ENCODE data around the gene VEGFD.
A peak's percentile ranks its signal among the peaks of the same experiment; 100 is the strongest.

The VEGFD gene

DNA sequence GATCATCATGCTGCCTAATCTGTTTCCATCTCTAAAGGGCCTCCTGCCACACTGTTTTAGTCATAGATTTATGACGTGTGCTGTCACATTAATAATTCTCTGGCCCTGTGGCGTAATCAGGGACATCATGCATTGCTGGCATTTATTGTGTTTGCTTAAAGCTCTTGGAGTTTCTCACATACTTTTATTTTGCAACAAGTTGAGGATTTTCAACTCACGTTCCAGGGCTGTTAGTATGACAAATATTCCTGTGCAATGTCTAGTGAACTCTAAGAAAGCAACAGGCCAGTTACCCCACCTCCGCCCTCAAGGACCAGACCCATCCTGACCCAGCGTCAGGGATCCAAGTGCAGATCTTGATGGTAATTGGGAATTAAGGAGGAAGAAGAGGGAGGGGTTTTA, 41.1 kb downstream of the VEGFD start:
- TF ChIP-seq, protein P1, sequence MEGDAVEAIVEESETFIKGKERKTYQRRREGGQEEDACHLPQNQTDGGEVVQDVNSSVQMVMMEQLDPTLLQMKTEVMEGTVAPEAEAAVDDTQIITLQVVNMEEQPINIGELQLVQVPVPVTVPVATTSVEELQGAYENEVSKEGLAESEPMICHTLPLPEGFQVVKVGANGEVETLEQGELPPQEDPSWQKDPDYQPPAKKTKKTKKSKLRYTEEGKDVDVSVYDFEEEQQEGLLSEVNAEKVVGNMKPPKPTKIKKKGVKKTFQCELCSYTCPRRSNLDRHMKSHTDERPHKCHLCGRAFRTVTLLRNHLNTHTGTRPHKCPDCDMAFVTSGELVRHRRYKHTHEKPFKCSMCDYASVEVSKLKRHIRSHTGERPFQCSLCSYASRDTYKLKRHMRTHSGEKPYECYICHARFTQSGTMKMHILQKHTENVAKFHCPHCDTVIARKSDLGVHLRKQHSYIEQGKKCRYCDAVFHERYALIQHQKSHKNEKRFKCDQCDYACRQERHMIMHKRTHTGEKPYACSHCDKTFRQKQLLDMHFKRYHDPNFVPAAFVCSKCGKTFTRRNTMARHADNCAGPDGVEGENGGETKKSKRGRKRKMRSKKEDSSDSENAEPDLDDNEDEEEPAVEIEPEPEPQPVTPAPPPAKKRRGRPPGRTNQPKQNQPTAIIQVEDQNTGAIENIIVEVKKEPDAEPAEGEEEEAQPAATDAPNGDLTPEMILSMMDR (conservative IDR thresholded peaks at IDR 0.05), result no peak
- 0 out of 2 replicates have a peak overlapping the region, but pooled peaks have one; percentile 5 for H3K27ac ChIP-seq

DNA sequence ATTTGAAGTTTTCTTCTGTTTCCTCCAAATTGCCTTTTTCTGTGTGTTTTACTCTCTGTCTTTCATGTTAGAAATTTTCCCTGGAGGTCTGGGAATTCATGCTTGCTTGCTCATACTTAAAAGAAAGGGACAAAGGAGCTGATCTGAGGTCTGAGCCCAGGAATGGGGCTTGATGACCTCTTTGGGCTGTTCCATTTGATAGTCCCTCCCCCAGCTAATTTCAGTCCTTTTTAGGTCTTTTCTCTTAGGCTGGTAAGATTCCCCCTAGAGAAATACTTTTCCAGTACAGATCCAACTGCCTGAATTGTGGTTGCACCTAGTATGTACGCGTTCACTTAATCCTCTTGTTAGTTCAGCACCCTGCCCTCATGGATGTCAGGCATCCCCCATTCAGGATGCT, 43.3 kb downstream of the VEGFD start:
- TF ChIP-seq, protein P1 (conservative IDR thresholded peaks at IDR 0.05), result no peak
- no peak overlapping the region for H3K27ac ChIP-seq

DNA sequence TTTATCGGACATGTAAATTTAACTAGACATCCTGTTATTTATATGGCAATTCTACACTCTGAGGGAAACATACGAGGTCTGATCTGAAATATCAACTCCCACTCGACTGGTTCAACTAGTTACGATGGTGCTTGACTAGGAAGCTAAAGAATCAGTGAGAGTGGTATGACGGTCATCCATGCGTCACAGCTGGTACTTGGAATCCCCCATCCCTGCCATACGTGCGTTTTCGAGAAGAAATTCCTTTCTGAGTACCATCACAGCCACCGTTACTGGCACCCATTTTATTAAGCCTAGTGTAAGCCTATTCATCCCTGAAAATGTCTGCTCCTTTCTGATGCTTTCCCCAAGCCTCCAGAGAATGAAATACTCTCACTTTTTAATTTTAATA, 48.2 kb downstream of the VEGFD start:
- H3K27ac ChIP-seq, result peak overlapping the region; percentile 84
- TF ChIP-seq, protein P1 (conservative IDR thresholded peaks at IDR 0.05), result no peak

- H3K27ac ChIP-seq, result peak within 1 kb of the TSS; percentile 84
- TF ChIP-seq, protein P1 (conservative IDR thresholded peaks at IDR 0.05), result no peak
Observed at GRCh38 chrX:15335135-15336022, 48.8 kb downstream of the VEGFD start, which contains the start of gene PIGA. Gene PIGA, minus strand, starts transcription at chrX:15335523. Its CDS starts 3,593 bp downstream, at chrX:15331930.

- TF ChIP-seq, protein P1 (conservative IDR thresholded peaks at IDR 0.05), result no peak
- H3K27ac ChIP-seq, result peak overlapping the region; percentile 84
Observed at GRCh38 chrX:15334561-15334960, 49.7 kb downstream of the VEGFD start.

DNA sequence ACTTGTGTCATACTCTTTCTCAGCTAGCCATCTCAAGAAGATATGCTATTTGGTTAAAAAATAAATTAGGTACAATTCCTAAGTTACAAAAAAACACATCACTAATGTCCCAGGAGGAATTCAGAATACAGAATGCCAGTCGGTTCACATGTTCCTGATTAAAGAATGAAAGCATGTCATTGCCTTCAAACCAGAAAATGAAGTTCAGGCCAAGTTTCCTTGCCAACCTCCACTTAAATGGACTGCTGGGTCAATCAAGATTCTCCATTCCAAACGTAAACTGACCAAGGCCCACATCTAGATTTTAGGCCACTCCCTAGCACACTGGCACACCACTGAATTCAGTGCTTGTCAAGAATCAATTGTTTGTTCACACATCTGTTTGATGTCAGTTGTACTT, 55.4 kb downstream of the VEGFD start:
- TF ChIP-seq, protein P1 (conservative IDR thresholded peaks at IDR 0.05), result no peak
- H3K27ac ChIP-seq, result no peak overlapping the region

DNA sequence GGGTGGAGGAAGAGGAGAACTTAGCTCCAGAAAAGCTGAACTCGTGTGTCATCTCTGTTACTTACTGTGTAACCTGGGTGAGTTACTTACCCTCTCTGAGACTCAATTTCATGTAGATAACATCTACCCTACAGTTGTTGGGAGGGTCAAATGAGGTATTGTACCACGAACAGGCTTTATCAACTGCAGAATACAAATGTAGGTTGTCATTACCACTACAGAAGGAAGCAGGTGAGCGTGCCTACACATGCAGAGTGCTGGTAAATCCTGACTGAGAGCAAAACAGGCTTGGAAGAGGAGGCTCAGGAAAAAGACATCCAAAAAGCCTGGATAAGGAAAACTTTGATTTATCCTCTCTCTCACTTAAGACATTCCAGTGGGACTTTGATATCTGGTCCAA, 56.1 kb downstream of the VEGFD start:
- H3K27ac ChIP-seq, result no peak overlapping the region
- TF ChIP-seq, protein P1 (conservative IDR thresholded peaks at IDR 0.05), result no peak
